Upper lobe of left lung (tissue), 6 donors: ENCODE measurements around the gene CCR5AS.
"Not testable (repeated sequence)": the region's sequence is repeated elsewhere in the genome, so short reads cannot be mapped to it uniquely, and the experiment has no call there.

Source experiments
- ATAC-seq, 2 donors: fragments of 200-7000 bp; cut with Tn5 transposase; one replicate each; pipeline ENCODE4 v1.9.1; 2022; ENCODE audit warnings: mild to moderate bottlenecking in 2 of 2, moderate library complexity in 2 of 2; ENCODE audit not compliant: low FRiP score in 2 of 2
- DNase-seq, 2 donors: peaks; one replicate each; pipeline ENCODE4 v3.0.0-alpha.2; 2019 to 2020
- H3K27ac ChIP-seq, 4 donors: fragments of 200-600 bp; sonication (generic); one replicate each; pipeline ENCODE4 v1.5.1; 2016 to 2019
- H3K27me3 ChIP-seq, 4 donors: fragments of 200-600 bp; sonication (generic); one replicate each; pipeline ENCODE4 v1.5.1; 2017 to 2019
- H3K36me3 ChIP-seq, 4 donors: fragments of 200-600 bp; sonication (generic); one replicate each; pipeline ENCODE4 v1.5.1; 2016 to 2019
- H3K4me1 ChIP-seq, 4 donors: fragments of 200-600 bp; sonication (generic); one replicate each; pipeline ENCODE4 v1.5.1; 2018 to 2019
- H3K4me3 ChIP-seq, 4 donors: fragments of 200-600 bp; sonication (generic); one replicate each; pipeline ENCODE4 v1.5.1; 2017 to 2019; ENCODE audit warnings: mild to moderate bottlenecking in 2 of 4, moderate library complexity in 1 of 4
- H3K9me3 ChIP-seq, 4 donors: fragments of 200-600 bp; sonication (generic); one replicate each; pipeline ENCODE4 v1.5.1; 2018 to 2019
- EP300 ChIP-seq, 4 donors: sonication (generic); formaldehyde crosslinking; IDR thresholded peaks; one replicate each; pipeline ENCODE4 v1.5.1; 2017; ENCODE audit warnings: antibody characterized with exemption in 4 of 4, control low read depth in 2 of 4
- POLR2A ChIP-seq, 4 donors: fragments of 450-650 bp; IDR thresholded peaks; one replicate each; pipeline ENCODE4 v1.5.1; 2016 to 2017; ENCODE audit warnings: antibody characterized with exemption in 4 of 4, mild to moderate bottlenecking in 2 of 4
- POLR2AphosphoS5 ChIP-seq, 2 donors: sonication (generic); formaldehyde crosslinking; IDR thresholded peaks; one replicate each; pipeline ENCODE4 v1.5.1; 2017; ENCODE audit warnings: antibody characterized with exemption in 2 of 2
- WGBS, 2 donors: methylation state at CpG; one replicate each; pipeline ENCODE4 v1.1.5; 2017 to 2018; 5-methylcytosine and 5-hydroxymethylcytosine counted together
- TF ChIP-seq, protein P1 (sequence below), 6 experiments: fragments of 450-650 bp in 4 of 6; fragments of 200-600 bp in 2 of 6; sonication (generic) in 2 of 6; IDR thresholded peaks; one replicate each; pipeline ENCODE4 v1.5.1; 2016 to 2019; ENCODE audit warnings: antibody characterized with exemption in 6 of 6
- donor health status: DM: no; HTN: no; CAD: no; lungs with moderate emphysema.
- donor health status: DM: no; HTN: yes; CAD: no; lungs with severe emphysema.

Gene CCR5AS

GRCh38 chr3:46389306-46389705 is 17.6 kb downstream of the CCR5AS start:
- WGBS, 2 donors = 87 to 90% methylated on average over 6 of the region's 6 CpGs
- TF ChIP-seq POLR2AphosphoS5 (IDR thresholded peaks at IDR 0.05) (no peak), POLR2A (IDR thresholded peaks at IDR 0.05) (no peak), EP300 (IDR thresholded peaks at IDR 0.05) (no peak)
- TF ChIP-seq, protein P1, sequence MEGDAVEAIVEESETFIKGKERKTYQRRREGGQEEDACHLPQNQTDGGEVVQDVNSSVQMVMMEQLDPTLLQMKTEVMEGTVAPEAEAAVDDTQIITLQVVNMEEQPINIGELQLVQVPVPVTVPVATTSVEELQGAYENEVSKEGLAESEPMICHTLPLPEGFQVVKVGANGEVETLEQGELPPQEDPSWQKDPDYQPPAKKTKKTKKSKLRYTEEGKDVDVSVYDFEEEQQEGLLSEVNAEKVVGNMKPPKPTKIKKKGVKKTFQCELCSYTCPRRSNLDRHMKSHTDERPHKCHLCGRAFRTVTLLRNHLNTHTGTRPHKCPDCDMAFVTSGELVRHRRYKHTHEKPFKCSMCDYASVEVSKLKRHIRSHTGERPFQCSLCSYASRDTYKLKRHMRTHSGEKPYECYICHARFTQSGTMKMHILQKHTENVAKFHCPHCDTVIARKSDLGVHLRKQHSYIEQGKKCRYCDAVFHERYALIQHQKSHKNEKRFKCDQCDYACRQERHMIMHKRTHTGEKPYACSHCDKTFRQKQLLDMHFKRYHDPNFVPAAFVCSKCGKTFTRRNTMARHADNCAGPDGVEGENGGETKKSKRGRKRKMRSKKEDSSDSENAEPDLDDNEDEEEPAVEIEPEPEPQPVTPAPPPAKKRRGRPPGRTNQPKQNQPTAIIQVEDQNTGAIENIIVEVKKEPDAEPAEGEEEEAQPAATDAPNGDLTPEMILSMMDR (IDR thresholded peaks at IDR 0.05) = no peak
- no peak for DNase-seq
- Histone ChIP-seq H3K27ac (no peak overlapping the region), H3K4me3 (no peak overlapping the region), H3K27me3 (no peaks in the 10 kb centered on the region), H3K9me3 (no peaks in the 10 kb centered on the region), H3K36me3 (no peaks in the 10 kb centered on the region), H3K4me1 (peaks cover 17 to 25% (median 21%) of the 10 kb centered on the region in 4 donors)
- ATAC-seq = no peak

DNA sequence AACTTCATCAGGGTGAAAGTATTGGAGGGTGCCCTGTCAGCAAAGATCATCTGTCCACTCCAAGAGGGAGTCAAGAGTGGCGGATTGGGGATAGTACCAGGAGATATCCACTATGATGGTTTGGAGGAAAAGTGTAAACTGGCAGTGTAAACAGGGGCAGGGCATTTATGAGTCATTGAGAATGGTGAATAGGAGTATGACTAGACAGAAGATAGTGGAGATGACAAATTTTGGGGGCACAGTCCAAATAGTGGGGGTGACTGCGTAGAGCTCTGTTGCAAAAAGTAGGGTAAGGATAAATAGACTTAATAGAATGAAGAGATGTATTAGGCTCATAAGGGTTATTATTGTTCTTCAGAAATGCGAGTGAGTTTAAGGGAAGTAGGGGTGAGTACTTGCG is 18.0 kb downstream of the CCR5AS start:
- not testable (repeated sequence) for H3K27me3 ChIP-seq, H3K36me3 ChIP-seq, H3K27ac ChIP-seq, ATAC-seq, H3K4me3 ChIP-seq, DNase-seq, H3K9me3 ChIP-seq
- peaks cover 16 to 25% (median 21%) of the 10 kb centered on the region in 4 donors for H3K4me1 ChIP-seq
- WGBS, 2 donors = 84 to 90% methylated on average over 4 of the region's 4 CpGs

- ATAC-seq (peak; percentile 38 to 59), DNase-seq (peak in 1 of 2 donors; percentile 45)
- Histone ChIP-seq H3K27me3 (no peaks in the 10 kb centered on the region), H3K4me3 (no peak overlapping the region), H3K36me3 (no peaks in the 10 kb centered on the region), H3K4me1 (peaks cover 27 to 34% (median 31%) of the 10 kb centered on the region in 4 donors), H3K9me3 (no peaks in the 10 kb centered on the region), H3K27ac (peak overlapping the region in 3 of 4 donors; percentile 27 to 54 (median 32))
- WGBS, 2 donors = 9 to 30% methylated on average over 4 of the region's 4 CpGs
- peak in 1 of 4 donors; percentile 38 for TF ChIP-seq POLR2A (IDR thresholded peaks at IDR 0.05)
- TF ChIP-seq EP300 (IDR thresholded peaks at IDR 0.05) = no peak
Observed at GRCh38 chr3:46386205-46386604, 20.7 kb downstream of the CCR5AS start.

DNA sequence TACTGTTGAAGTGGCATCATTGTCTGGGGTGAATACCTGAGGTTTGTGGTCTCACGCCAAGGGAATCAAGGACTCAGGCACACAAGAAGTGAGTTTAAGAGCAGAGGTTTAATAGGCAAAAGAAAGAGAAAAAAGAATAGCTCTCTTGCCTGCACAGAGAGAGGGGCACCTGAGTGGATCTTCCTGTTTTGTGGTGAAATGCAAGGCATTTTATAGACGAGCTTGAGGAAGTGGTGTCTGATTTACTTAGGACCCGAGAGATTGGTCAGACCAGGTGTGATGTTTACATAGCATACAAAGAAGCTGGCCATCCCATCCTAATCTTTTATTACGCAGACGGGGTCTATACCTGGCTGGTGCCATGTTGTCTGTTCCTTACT is 22.9 kb downstream of the CCR5AS start:
- H3K9me3 ChIP-seq = no peaks in the 10 kb centered on the region
- peak overlapping the region in 2 of 4 donors; percentile 28 to 70 for H3K27ac ChIP-seq
- no peaks in the 10 kb centered on the region for H3K36me3 ChIP-seq
- no peaks in the 10 kb centered on the region for H3K27me3 ChIP-seq
- DNase-seq = no peak
- 49 to 50% methylated on average over 5 of the region's 5 CpGs for WGBS, 2 donors
- H3K4me3 ChIP-seq = no peak overlapping the region
- TF ChIP-seq POLR2A (IDR thresholded peaks at IDR 0.05) (no peak), POLR2AphosphoS5 (IDR thresholded peaks at IDR 0.05) (no peak), EP300 (IDR thresholded peaks at IDR 0.05) (no peak)
- TF ChIP-seq, protein P1 (IDR thresholded peaks at IDR 0.05) = no peak
- no peak for ATAC-seq
- H3K4me1 ChIP-seq = peaks cover 40 to 50% (median 44%) of the 10 kb centered on the region in 4 donors

GRCh38 chr3:46383211-46383950 is 23.5 kb downstream of the CCR5AS start:
- Histone ChIP-seq H3K27me3 (no peaks in the 10 kb centered on the region), H3K4me1 (peaks cover 44 to 50% (median 46%) of the 10 kb centered on the region in 4 donors), H3K27ac (peak overlapping the region in 3 of 4 donors; percentile 28 to 70 (median 58)), H3K4me3 (no peak overlapping the region), H3K9me3 (no peaks in the 10 kb centered on the region), H3K36me3 (no peaks in the 10 kb centered on the region)
- DNase-seq = peak in 1 of 2 donors; percentile 73
- no peak for ATAC-seq
- no peak for TF ChIP-seq POLR2AphosphoS5 (IDR thresholded peaks at IDR 0.05)
- 32 to 33% methylated on average over 6 of the region's 6 CpGs for WGBS, 2 donors

- no peaks in the 10 kb centered on the region for H3K36me3 ChIP-seq
- no peak for ATAC-seq
- H3K27ac ChIP-seq = peak overlapping the region in 2 of 4 donors; percentile 55 to 72
- H3K27me3 ChIP-seq = no peaks in the 10 kb centered on the region
- H3K9me3 ChIP-seq = no peaks in the 10 kb centered on the region
- no peak for DNase-seq
- TF ChIP-seq POLR2A (IDR thresholded peaks at IDR 0.05) = no peak
- TF ChIP-seq POLR2AphosphoS5 (IDR thresholded peaks at IDR 0.05) = no peak
- TF ChIP-seq, protein P1 (IDR thresholded peaks at IDR 0.05) = no peak
- TF ChIP-seq EP300 (IDR thresholded peaks at IDR 0.05) = no peak
- 57 to 66% methylated on average over 3 of the region's 3 CpGs for WGBS, 2 donors
- no peak overlapping the region for H3K4me3 ChIP-seq
- H3K4me1 ChIP-seq = peaks cover 45 to 48% (median 47%) of the 10 kb centered on the region in 4 donors
Observed at GRCh38 chr3:46381625-46382024, 25.2 kb downstream of the CCR5AS start.
